H54 (cell line): ENCODE data around the gene EPHA3.
"Not testable (repeated sequence)": the region's sequence is repeated elsewhere in the genome, so short reads cannot be mapped to it uniquely, and the experiment has no call there.

Source experiments
- DNase-seq: peaks from one replicate; pipeline ENCODE4 v3.0.0; 2011; ENCODE audit warnings: low spot score, mixed read lengths; ENCODE audit not compliant: insufficient read length
- FAIRE-seq: peaks from 3 replicates; lab custom pipeline; 2011; peaks lifted over from hg19 to GRCh38; lab: Jason Lieb, UNC
- POLR2A ChIP-seq: IDR thresholded peaks from 2 replicates; pipeline ENCODE4 v1.6.1; 2011; ENCODE audit warnings: low read depth, mild to moderate bottlenecking, low read length

Gene EPHA3

GRCh38 chr3:89300981-89301380 lies 193.6 kb downstream of the EPHA3 start:
- no peak for DNase-seq

GRCh38 chr3:89303701-89304100 lies 196.3 kb downstream of the EPHA3 start:
- no peak for FAIRE-seq
- TF ChIP-seq POLR2A, result no peak

More at GRCh38 chr3:89300981-89301380, 193.6 kb downstream of the EPHA3 start:
- FAIRE-seq, result no peak
- TF ChIP-seq POLR2A, result no peak

GRCh38 chr3:89306540-89306939 lies 199.1 kb downstream of the EPHA3 start:
- TF ChIP-seq POLR2A, result no peak
- FAIRE-seq (no peak), DNase-seq (no peak)

More at GRCh38 chr3:89303701-89304100, 196.3 kb downstream of the EPHA3 start:
- DNase-seq, result no peak

- no peak for TF ChIP-seq POLR2A
- FAIRE-seq (no peak), DNase-seq (no peak)
Measured at GRCh38 chr3:89311581-89311980, 204.2 kb downstream of the EPHA3 start.

- no peak for FAIRE-seq
- DNase-seq, result no peak
- no peak for TF ChIP-seq POLR2A
Measured at GRCh38 chr3:89312141-89312540, 204.7 kb downstream of the EPHA3 start.

- FAIRE-seq (no peak), DNase-seq (no peak)
- TF ChIP-seq POLR2A, result no peak
Measured at GRCh38 chr3:89314454-89315098, 207.2 kb downstream of the EPHA3 start.

GRCh38 chr3:89315750-89316470 lies 208.5 kb downstream of the EPHA3 start:
- DNase-seq, result no peak
- no peak for FAIRE-seq
- no peak for TF ChIP-seq POLR2A

- DNase-seq (no peak), FAIRE-seq (no peak)
- TF ChIP-seq POLR2A, result no peak
Measured at GRCh38 chr3:89320186-89320585, 212.8 kb downstream of the EPHA3 start.

GRCh38 chr3:89326997-89327396 lies 219.6 kb downstream of the EPHA3 start:
- FAIRE-seq (no peak), DNase-seq (no peak)
- no peak for TF ChIP-seq POLR2A

- FAIRE-seq, result no peak
- no peak for TF ChIP-seq POLR2A
- no peak for DNase-seq
Measured at GRCh38 chr3:89332386-89332785, 225.0 kb downstream of the EPHA3 start.

GRCh38 chr3:89332793-89333192 lies 225.4 kb downstream of the EPHA3 start:
- TF ChIP-seq POLR2A, result no peak
- FAIRE-seq, result no peak
- no peak for DNase-seq

GRCh38 chr3:89335693-89336092 lies 228.3 kb downstream of the EPHA3 start:
- no peak for TF ChIP-seq POLR2A
- FAIRE-seq (no peak), DNase-seq (no peak)

GRCh38 chr3:89340408-89340807 lies 233.0 kb downstream of the EPHA3 start:
- no peak for FAIRE-seq
- no peak for TF ChIP-seq POLR2A
- no peak for DNase-seq

- FAIRE-seq (no peak), DNase-seq (no peak)
- TF ChIP-seq POLR2A, result no peak
Measured at GRCh38 chr3:89344076-89344475, 236.7 kb downstream of the EPHA3 start.

- FAIRE-seq, DNase-seq: not testable (repeated sequence)
Measured at GRCh38 chr3:89350935-89351334, 243.5 kb downstream of the EPHA3 start.
